Measurements from ENCODE around the gene CEP164.

- TF ChIP-seq CTCF (conservative IDR thresholded peaks at IDR 0.05 in 1 of 2, IDR thresholded peaks at IDR 0.05 in 1 of 2; ENCODE audit: extremely low read depth in 1 of 2, insufficient read depth in 1 of 2, low read depth in 1 of 2, low read length in 2 of 2): no peak
- TF ChIP-seq EZH2 (IDR thresholded peaks at IDR 0.05; ENCODE audit: borderline replicate concordance, low read length): no peak
These were observed 28.0 kb upstream of the CEP164 start for GRCh38 chr11:117299351-117300282.
